ENCODE data around the gene PDIK1L.

PDIK1L gene

DNA sequence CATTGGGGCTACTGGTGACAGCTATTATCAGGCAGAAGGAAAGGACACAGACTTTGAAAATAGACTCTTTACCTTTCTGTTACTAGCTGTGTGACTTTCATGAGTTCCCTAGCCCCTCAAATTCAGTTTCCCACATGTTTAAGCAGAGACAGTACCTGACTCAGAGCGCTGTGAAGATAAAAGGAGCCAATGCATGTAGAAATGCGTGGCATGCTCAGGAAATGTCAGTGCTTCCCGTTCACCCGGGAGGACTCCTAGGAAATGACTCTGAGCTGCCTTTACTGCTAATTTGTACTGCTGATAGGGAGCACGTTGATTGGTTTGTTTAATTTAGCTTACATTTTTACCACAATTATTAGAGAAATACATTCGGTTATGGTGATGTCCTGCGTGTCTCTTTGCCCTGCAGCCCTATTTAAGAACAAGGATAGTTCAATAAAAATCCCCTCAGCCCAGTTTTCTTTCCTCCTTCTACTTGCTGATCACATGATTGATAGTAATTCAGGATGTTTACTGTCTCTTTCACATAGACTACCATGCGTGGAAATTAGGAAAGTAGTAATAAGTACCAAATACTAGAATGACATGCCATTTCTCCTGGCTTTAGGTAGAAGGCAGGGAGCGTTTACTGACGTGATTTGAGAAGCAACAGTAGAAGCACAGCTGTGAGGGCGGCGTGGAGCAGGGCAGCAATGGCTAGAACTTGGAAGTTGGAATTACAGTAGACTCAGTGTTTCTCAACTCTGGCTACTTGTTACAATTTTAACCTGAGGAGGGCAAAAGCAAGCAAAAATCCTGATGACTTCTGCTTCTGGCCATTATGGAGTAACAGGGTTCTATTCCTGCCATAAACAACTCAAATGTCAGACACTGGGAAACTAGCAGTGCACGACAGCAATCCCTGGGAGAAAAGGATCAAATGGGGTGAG is 15.9 kb downstream of the PDIK1L start (continued):
- TF ChIP-seq PRDM6 (tag by site-specific recombination; IDR thresholded peaks at IDR 0.05) (no peak), SP2 (tag by site-specific recombination; IDR thresholded peaks at IDR 0.05) (no peak), ZNF549 (tag by site-specific recombination; IDR thresholded peaks at IDR 0.05) (no peak), ZFP41 (tag by site-specific recombination; IDR thresholded peaks at IDR 0.05; ENCODE audit: borderline replicate concordance) (no peak), ZNF266 (tag by site-specific recombination; IDR thresholded peaks at IDR 0.05; ENCODE audit: low read depth) (no peak), ZNF701 (tag by site-specific recombination; IDR thresholded peaks at IDR 0.05) (no peak), ZNF10 (tag by site-specific recombination; IDR thresholded peaks at IDR 0.05) (no peak), ZNF140 (tag by site-specific recombination; IDR thresholded peaks at IDR 0.05) (no peak), ZNF24 (tag by site-specific recombination; IDR thresholded peaks at IDR 0.05) (no peak), KLF16 (tag by site-specific recombination; IDR thresholded peaks at IDR 0.05) (no peak)

GRCh38 chr1:26129778-26130177 is 18.2 kb downstream of the PDIK1L start:
- ChIA-PET CTCF (interaction anchor here (0.6 to 7.1 kb wide), 4 partner anchors 10 to 204 kb away, joined by 3 to 39 read pairs (median 6); no protein-coding TSS in a partner anchor), POLR2A (no interaction called here)
- no peak for TF ChIP-seq ZNF747 (tag by site-specific recombination; IDR thresholded peaks at IDR 0.05)
- H3K9me3 ChIP-seq (ENCODE audit: control insufficient read depth, insufficient read depth, low read depth, low read length): no peaks in the 10 kb centered on the region
- H3K36me3 ChIP-seq (ENCODE audit: control insufficient read depth in 2 of 2, insufficient read depth in 1 of 2, low read length in 2 of 2): no peaks in the 10 kb centered on the region
- no peak overlapping the region for H3K4me3 ChIP-seq (ENCODE audit: low read depth, low read length)
- peaks cover 4% of the 10 kb centered on the region; the same call in 1 of the 2 replicates for H3K4me1 ChIP-seq (ENCODE audit: control insufficient read depth, insufficient read depth, low read length)
- H3K27ac ChIP-seq (ENCODE audit: extremely low read depth, low read depth, low read length): no peak overlapping the region

GRCh38 chr1:26130695-26131094 is 19.1 kb downstream of the PDIK1L start:
- ChIA-PET CTCF (interaction anchor here (0.6 to 7.1 kb wide), 3 partner anchors 9 to 106 kb away, joined by 3 to 39 read pairs (median 8); no protein-coding TSS in a partner anchor), POLR2A (interaction anchor here (0.6 kb wide), 1 partner anchor 36 kb away, joined by 4 read pairs; no protein-coding TSS in a partner anchor)
- no peak overlapping the region for H3K4me3 ChIP-seq (ENCODE audit: low read depth, low read length)
- H3K27ac ChIP-seq (ENCODE audit: extremely low read depth, low read depth, low read length): no peak overlapping the region
- TF ChIP-seq ZNF23 (tag by site-specific recombination; IDR thresholded peaks at IDR 0.05; ENCODE audit: borderline replicate concordance): no peak
- TF ChIP-seq ZNF404 (tag by site-specific recombination; IDR thresholded peaks at IDR 0.05): no peak
- no peak for TF ChIP-seq FEZF1 (tag by site-specific recombination; IDR thresholded peaks at IDR 0.05)
- no peak for TF ChIP-seq ZNF239 (tag by site-specific recombination; IDR thresholded peaks at IDR 0.05)
- no peak for TF ChIP-seq ZNF623 (tag by site-specific recombination; IDR thresholded peaks at IDR 0.05)
- TF ChIP-seq ZNF624 (tag by site-specific recombination; IDR thresholded peaks at IDR 0.05): no peak
- TF ChIP-seq ZFHX2 (tag by site-specific recombination; conservative IDR thresholded peaks at IDR 0.05): no peak
- no peak for TF ChIP-seq ZSCAN5A (tag by site-specific recombination; IDR thresholded peaks at IDR 0.05)
- TF ChIP-seq, protein P1, sequence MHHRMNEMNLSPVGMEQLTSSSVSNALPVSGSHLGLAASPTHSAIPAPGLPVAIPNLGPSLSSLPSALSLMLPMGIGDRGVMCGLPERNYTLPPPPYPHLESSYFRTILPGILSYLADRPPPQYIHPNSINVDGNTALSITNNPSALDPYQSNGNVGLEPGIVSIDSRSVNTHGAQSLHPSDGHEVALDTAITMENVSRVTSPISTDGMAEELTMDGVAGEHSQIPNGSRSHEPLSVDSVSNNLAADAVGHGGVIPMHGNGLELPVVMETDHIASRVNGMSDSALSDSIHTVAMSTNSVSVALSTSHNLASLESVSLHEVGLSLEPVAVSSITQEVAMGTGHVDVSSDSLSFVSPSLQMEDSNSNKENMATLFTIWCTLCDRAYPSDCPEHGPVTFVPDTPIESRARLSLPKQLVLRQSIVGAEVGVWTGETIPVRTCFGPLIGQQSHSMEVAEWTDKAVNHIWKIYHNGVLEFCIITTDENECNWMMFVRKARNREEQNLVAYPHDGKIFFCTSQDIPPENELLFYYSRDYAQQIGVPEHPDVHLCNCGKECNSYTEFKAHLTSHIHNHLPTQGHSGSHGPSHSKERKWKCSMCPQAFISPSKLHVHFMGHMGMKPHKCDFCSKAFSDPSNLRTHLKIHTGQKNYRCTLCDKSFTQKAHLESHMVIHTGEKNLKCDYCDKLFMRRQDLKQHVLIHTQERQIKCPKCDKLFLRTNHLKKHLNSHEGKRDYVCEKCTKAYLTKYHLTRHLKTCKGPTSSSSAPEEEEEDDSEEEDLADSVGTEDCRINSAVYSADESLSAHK (tag by site-specific recombination; IDR thresholded peaks at IDR 0.05): no peak
- no peak for TF ChIP-seq ZNF544 (tag by site-specific recombination; IDR thresholded peaks at IDR 0.05)
- TF ChIP-seq ATF2 (tag by site-specific recombination; IDR thresholded peaks at IDR 0.05; ENCODE audit: low read depth): no peak
- no peak for TF ChIP-seq HOXA7 (CRISPR knock-in tag; IDR thresholded peaks at IDR 0.05; ENCODE audit: borderline replicate concordance)
- TF ChIP-seq ZNF621 (tag by site-specific recombination; IDR thresholded peaks at IDR 0.05): no peak
- no peak for TF ChIP-seq ZNF843 (tag by site-specific recombination; IDR thresholded peaks at IDR 0.05)
- no peak for TF ChIP-seq ZNF677 (tag by site-specific recombination; IDR thresholded peaks at IDR 0.05)
- TF ChIP-seq ZNF311 (tag by site-specific recombination; IDR thresholded peaks at IDR 0.05; ENCODE audit: borderline replicate concordance): no peak
- H3K36me3 ChIP-seq (ENCODE audit: control insufficient read depth in 2 of 2, insufficient read depth in 1 of 2, low read length in 2 of 2): no peaks in the 10 kb centered on the region
- H3K9me3 ChIP-seq (ENCODE audit: control insufficient read depth, insufficient read depth, low read depth, low read length): no peaks in the 10 kb centered on the region
- H3K4me1 ChIP-seq (ENCODE audit: control insufficient read depth, insufficient read depth, low read length): peaks cover 4% of the 10 kb centered on the region; the same call in 1 of the 2 replicates

Measured in HEK293 (cell line).